ENCODE data around the gene PLA2R1.

PLA2R1 gene

GRCh38 chr2:160062292-160063005 is at the start of gene PLA2R1:
Gene PLA2R1 (minus strand): TSS chr2:160062615. CDS start chr2:160062403, 212 bp downstream.
- no peak for DNase-seq (ENCODE audit: low spot score)

GRCh38 chr2:160110674-160111239 is 48.3 kb upstream of the PLA2R1 start:
- no peak for DNase-seq (ENCODE audit: low spot score)

- DNase-seq (ENCODE audit: low spot score): peak; percentile 84
Measured at GRCh38 chr2:160109939-160110673, 47.7 kb upstream of the PLA2R1 start.

GRCh38 chr2:160109243-160109642 is 46.8 kb upstream of the PLA2R1 start:
- no peak for DNase-seq (ENCODE audit: low spot score)

GRCh38 chr2:160108646-160109045 is 46.2 kb upstream of the PLA2R1 start:
- no peak for DNase-seq (ENCODE audit: low spot score)

- no peak for DNase-seq (ENCODE audit: low spot score)
Measured at GRCh38 chr2:160105366-160105765, 43.0 kb upstream of the PLA2R1 start.

GRCh38 chr2:160104115-160104514 is 41.7 kb upstream of the PLA2R1 start:
- no peak for DNase-seq (ENCODE audit: low spot score)

- no peak for DNase-seq (ENCODE audit: low spot score)
Measured at GRCh38 chr2:160097326-160097725, 34.9 kb upstream of the PLA2R1 start.

GRCh38 chr2:160096409-160096808 is 34.0 kb upstream of the PLA2R1 start:
- DNase-seq (ENCODE audit: low spot score): no peak

GRCh38 chr2:160092445-160092844 is 30.0 kb upstream of the PLA2R1 start:
- DNase-seq (ENCODE audit: low spot score): no peak

- DNase-seq (ENCODE audit: low spot score): no peak
Measured at GRCh38 chr2:160091381-160091780, 29.0 kb upstream of the PLA2R1 start.

- DNase-seq (ENCODE audit: low spot score): no peak
Measured at GRCh38 chr2:160087854-160088745, 25.7 kb upstream of the PLA2R1 start.

GRCh38 chr2:160085662-160086061 is 23.2 kb upstream of the PLA2R1 start:
- DNase-seq (ENCODE audit: low spot score): no peak

GRCh38 chr2:160077912-160078810 is 15.7 kb upstream of the PLA2R1 start:
- DNase-seq (ENCODE audit: low spot score): no peak

- DNase-seq (ENCODE audit: low spot score): no peak
Measured at GRCh38 chr2:160076914-160077313, 14.5 kb upstream of the PLA2R1 start.

GRCh38 chr2:160076241-160076640 is 13.8 kb upstream of the PLA2R1 start:
- DNase-seq (ENCODE audit: low spot score): no peak

GRCh38 chr2:160075171-160075570 is 12.8 kb upstream of the PLA2R1 start:
- DNase-seq (ENCODE audit: low spot score): no peak

GRCh38 chr2:160073284-160073888 is 11.0 kb upstream of the PLA2R1 start:
- DNase-seq (ENCODE audit: low spot score): no peak

- no peak for DNase-seq (ENCODE audit: low spot score)
Measured at GRCh38 chr2:160068906-160069305, 6.5 kb upstream of the PLA2R1 start.

- no peak for DNase-seq (ENCODE audit: low spot score)
Measured at GRCh38 chr2:160064916-160065315, 2.5 kb upstream of the PLA2R1 start.

All from Ammon's horn (tissue), 1 donor.